Erythroblast (primary cell): ENCODE results near the gene KLF5.

Source experiments
- GATA1 ChIP-seq: IDR thresholded peaks from 2 replicates; pipeline ENCODE4 v1.6.1; 2011; ENCODE audit warnings: low read depth, mild to moderate bottlenecking, control low read depth, low read length, moderate library complexity
- POLR2A ChIP-seq: IDR thresholded peaks from 2 replicates; pipeline ENCODE4 v1.6.1; 2011; ENCODE audit warnings: mild to moderate bottlenecking, low read length

DNA sequence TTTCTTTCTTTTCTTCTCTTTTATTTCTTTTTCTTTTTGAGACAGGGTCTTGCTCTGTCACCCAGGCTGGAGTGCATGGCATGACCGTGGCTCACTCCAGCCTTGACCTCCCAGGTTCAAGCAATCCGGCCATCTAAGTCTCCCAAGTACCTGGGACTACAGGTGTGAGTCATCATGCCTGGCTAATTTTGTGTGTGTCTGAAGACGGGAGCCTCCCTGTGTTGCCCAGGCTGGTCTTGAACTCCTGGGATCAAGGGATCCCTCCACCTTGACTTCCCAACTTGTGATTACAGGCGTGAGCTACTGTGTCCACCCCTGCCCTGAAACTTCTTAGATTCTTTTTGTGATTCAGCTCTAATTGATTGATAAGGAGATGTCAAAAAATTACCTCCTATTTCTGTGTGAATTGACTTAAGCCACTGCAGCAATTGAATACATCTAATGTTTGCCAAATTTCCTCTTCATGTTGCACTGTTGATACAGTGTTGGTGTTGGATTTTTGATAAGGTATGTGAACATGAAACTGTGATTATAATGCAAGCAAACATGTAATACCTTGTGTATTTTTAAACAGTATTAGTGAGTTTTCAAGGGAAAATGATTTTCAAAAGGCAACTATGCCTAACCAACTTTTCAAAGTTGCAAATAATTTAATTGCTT is 22.6 kb downstream of the KLF5 start:
- TF ChIP-seq POLR2A (no peak), GATA1 (no peak)
